ENCODE results near the gene ALPL. TPM values are rescaled to one million over a fixed set of nuclear protein-coding genes. Genes with fewer than 3 reads are reported as not detected.
"Not testable (repeated sequence)": the region's sequence is repeated elsewhere in the genome, so short reads cannot be mapped to it uniquely, and the experiment has no call there.

Gene ALPL
- total RNA-seq, 1 experiment from 2014 or later: 0.31 TPM

DNA sequence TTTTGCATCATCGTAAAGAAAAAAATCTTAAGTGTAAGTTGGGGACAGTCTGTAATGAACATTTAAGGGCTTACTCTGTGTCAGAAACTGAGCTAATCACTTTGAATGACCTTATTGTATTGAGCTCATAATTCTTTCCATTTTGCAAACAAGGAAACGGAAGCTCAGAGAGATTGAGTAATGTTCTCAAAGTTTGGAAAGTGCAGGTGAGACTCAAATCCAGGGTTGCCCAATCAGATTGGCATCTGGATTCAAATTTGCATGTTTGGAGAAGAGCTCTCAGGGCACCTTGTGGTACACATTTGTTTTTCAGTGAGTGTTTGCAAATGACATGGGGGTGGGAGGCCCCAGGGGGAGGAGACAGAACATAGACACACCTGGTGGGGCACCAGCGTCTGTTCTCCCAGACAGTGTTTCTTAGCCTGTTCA, 8.0 kb downstream of the ALPL start:
- BruUV-seq (replicated peaks): no TSS peak
- Mint-ChIP-seq H3K9me3 (ENCODE audit: low read depth, unreplicated experiment) (no peaks in the 10 kb centered on the region), H3K36me3 (ENCODE audit: insufficient read depth, unreplicated experiment) (no peaks in the 10 kb centered on the region), H3K4me1 (ENCODE audit: low read depth, unreplicated experiment) (peaks cover 17% of the 10 kb centered on the region), H3K27ac (ENCODE audit: unreplicated experiment) (peak overlapping the region; percentile 58), H3K27me3 (ENCODE audit: unreplicated experiment) (no peaks in the 10 kb centered on the region), H3K4me3 (ENCODE audit: low read depth, unreplicated experiment) (no peak overlapping the region)
- CTCF ChIA-PET: interaction anchor here (0.6 to 1.5 kb wide), 9 partner anchors 9 to 271 kb away, joined by 3 to 8 read pairs (median 3); no protein-coding TSS in a partner anchor
- no peak for TF ChIP-seq CTCF (IDR thresholded peaks at IDR 0.05; ENCODE audit: unreplicated experiment)
- DNase-seq: peak; percentile 54
- intact Hi-C loops (cut with micrococcal nuclease; ENCODE audit: unreplicated experiment): loop anchor here (10.0 kb wide), 1 partner anchor 138 kb away; no protein-coding TSS in a partner anchor

GRCh38 chr1:21517660-21518480, 8.6 kb downstream of the ALPL start:
- H3K36me3 Mint-ChIP-seq (ENCODE audit: insufficient read depth, unreplicated experiment): no peaks in the 10 kb centered on the region
- CTCF ChIA-PET: interaction anchor here (0.6 to 1.5 kb wide), 9 partner anchors 9 to 272 kb away, joined by 3 to 8 read pairs (median 3); no protein-coding TSS in a partner anchor
- no TSS peak for BruUV-seq (replicated peaks)
- TF ChIP-seq CTCF (IDR thresholded peaks at IDR 0.05; ENCODE audit: unreplicated experiment): no peak
- peaks cover 17% of the 10 kb centered on the region for H3K4me1 Mint-ChIP-seq (ENCODE audit: low read depth, unreplicated experiment)
- peak overlapping the region; percentile 58 for H3K27ac Mint-ChIP-seq (ENCODE audit: unreplicated experiment)
- H3K9me3 Mint-ChIP-seq (ENCODE audit: low read depth, unreplicated experiment): no peaks in the 10 kb centered on the region
- no peaks in the 10 kb centered on the region for H3K27me3 Mint-ChIP-seq (ENCODE audit: unreplicated experiment)
- intact Hi-C loops (cut with micrococcal nuclease; ENCODE audit: unreplicated experiment): loop anchor here (10.0 kb wide), 1 partner anchor 137 kb away; no protein-coding TSS in a partner anchor
- DNase-seq: no peak
- H3K4me3 Mint-ChIP-seq (ENCODE audit: low read depth, unreplicated experiment): no peak overlapping the region

DNA sequence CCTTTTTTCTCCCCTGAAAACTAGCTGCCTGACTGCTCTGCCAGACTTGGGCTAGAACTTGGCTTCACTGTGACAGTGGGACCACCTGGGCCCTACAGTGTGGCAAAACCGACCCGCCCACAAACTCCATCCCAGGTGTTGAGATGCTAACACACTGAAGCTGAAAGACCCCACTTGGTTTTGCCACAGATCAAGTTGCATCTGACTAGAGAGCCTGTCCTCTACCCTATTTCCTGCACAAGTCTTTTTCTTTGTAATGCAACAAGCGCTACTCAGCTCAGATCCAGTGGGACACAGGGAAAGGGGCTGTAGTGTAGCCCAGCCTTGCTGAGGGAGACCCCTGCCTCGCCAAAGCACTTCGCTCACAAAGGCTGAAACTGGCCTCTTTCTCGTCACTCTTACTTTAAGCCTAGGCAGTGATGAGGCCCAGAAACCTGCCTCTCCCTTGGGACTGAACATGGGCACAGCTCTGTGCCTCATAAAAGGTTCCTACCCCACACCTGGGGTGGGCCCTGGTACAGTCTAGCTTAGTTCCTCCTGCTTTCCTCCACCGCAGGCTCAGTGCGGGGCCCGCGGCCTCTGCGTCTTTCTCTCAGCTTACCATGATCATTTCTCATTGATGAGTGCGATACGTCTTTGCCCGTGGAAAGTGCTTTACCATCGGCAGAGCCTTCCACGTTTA, 9.7 kb downstream of the ALPL start:
- no TSS peak for BruUV-seq (replicated peaks)
- Mint-ChIP-seq H3K27ac (ENCODE audit: unreplicated experiment) (no peak overlapping the region), H3K27me3 (ENCODE audit: unreplicated experiment) (no peaks in the 10 kb centered on the region), H3K4me3 (ENCODE audit: low read depth, unreplicated experiment) (no peak overlapping the region), H3K36me3 (ENCODE audit: insufficient read depth, unreplicated experiment) (no peaks in the 10 kb centered on the region), H3K4me1 (ENCODE audit: low read depth, unreplicated experiment) (peaks cover 17% of the 10 kb centered on the region), H3K9me3 (ENCODE audit: low read depth, unreplicated experiment) (no peaks in the 10 kb centered on the region)
- intact Hi-C loops (cut with micrococcal nuclease; ENCODE audit: unreplicated experiment): loop anchor here (10.0 kb wide), 1 partner anchor 136 kb away; no protein-coding TSS in a partner anchor
- CTCF ChIA-PET: interaction anchor here (0.6 kb wide), 1 partner anchor 14 kb away, joined by 3 read pairs; no protein-coding TSS in a partner anchor
- TF ChIP-seq CTCF (IDR thresholded peaks at IDR 0.05; ENCODE audit: unreplicated experiment): no peak
- no peak for DNase-seq

DNA sequence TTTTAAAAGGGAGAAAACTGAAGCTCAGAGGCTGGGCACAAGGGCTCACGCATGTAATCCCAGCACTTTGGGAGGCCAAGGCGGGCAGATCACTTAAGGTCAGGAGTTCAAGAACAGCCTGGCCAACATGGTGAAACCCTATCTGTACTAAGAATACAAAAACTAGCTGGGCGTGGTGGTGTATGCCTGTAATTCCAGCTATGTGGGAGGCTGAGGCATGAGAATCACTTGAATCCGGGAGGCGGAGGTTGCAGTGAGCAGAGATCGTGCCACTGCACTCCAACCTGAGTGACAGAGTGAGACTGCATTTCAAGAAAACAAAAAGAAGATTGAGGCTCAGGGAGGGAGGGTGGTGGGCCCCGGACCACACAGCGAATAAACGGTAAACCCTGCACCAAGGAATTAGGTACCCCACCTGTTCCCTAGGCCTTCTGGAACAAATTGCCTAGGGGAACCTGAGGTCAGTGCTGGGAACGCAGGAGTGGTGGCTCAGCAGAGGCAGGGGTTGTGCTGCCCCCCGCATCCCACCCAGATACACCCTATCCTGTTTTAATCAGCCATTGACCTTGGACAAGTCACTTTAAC, 10.4 kb downstream of the ALPL start:
- H3K9me3 Mint-ChIP-seq (ENCODE audit: low read depth, unreplicated experiment); H3K27ac Mint-ChIP-seq (ENCODE audit: unreplicated experiment); DNase-seq; BruUV-seq (replicated peaks); H3K4me3 Mint-ChIP-seq (ENCODE audit: low read depth, unreplicated experiment); CTCF ChIA-PET; H3K36me3 Mint-ChIP-seq (ENCODE audit: insufficient read depth, unreplicated experiment); H3K27me3 Mint-ChIP-seq (ENCODE audit: unreplicated experiment): not testable (repeated sequence)
- intact Hi-C loops (cut with micrococcal nuclease; ENCODE audit: unreplicated experiment): loop anchor here (10.0 kb wide), 1 partner anchor 135 kb away; no protein-coding TSS in a partner anchor
- peaks cover 17% of the 10 kb centered on the region for H3K4me1 Mint-ChIP-seq (ENCODE audit: low read depth, unreplicated experiment)

Data from Calu3 (cell line).